Panc1 (cell line): Measurements from ENCODE around the gene ASPRV1.

Source experiments
- CTCF ChIP-seq: fragments of 450-650 bp; IDR thresholded peaks from 2 replicates; pipeline ENCODE4 v1.5.1; 2017; ENCODE audit warnings: mild to moderate bottlenecking
- POLR2AphosphoS5 ChIP-seq: IDR thresholded peaks from 2 replicates; pipeline ENCODE4 v1.6.1; 2012; ENCODE audit warnings: mild to moderate bottlenecking, low read depth, low read length, moderate library complexity
- REST ChIP-seq, 2 experiments: IDR thresholded peaks; 2 replicates each; pipeline ENCODE4 v1.6.1; 2011 to 2012; ENCODE audit warnings: low read depth in 2 of 2, control low read depth in 1 of 2, low read length in 1 of 2, mild to moderate bottlenecking in 1 of 2, moderate library complexity in 1 of 2; ENCODE audit not compliant: insufficient read depth in 1 of 2
- SIN3A ChIP-seq: IDR thresholded peaks from 2 replicates; pipeline ENCODE4 v1.6.1; 2012; ENCODE audit warnings: low read depth, mild to moderate bottlenecking, low read length, moderate library complexity, borderline replicate concordance; ENCODE audit not compliant: insufficient read depth
- TCF7L2 ChIP-seq: IDR thresholded peaks from 2 replicates; pipeline ENCODE4 v1.6.1; 2011; ENCODE audit warnings: mild to moderate bottlenecking, low read depth, low read length, inconsistent platforms

GRCh38 chr2:69998761-69999160, 37.3 kb upstream of the ASPRV1 start:
- TF ChIP-seq CTCF, result no peak
- TF ChIP-seq POLR2AphosphoS5, result no peak
- TF ChIP-seq SIN3A, result no peak
- TF ChIP-seq REST (IDR thresholded peaks at IDR 0.05; ENCODE audit: insufficient read depth in 1 of 2, low read depth in 2 of 2, low read length in 1 of 2), result no peak
- no peak for TF ChIP-seq TCF7L2
